GM21447 (cell line): ENCODE results near the gene DACT2.
"Not testable (repeated sequence)": the region's sequence is repeated elsewhere in the genome, so short reads cannot be mapped to it uniquely, and the experiment has no call there.

ENCODE experiments used
- ATAC-seq: cut with Tn5 transposase; IDR thresholded peaks from one replicate; pipeline ENCODE4 v1.9.1; 2021; ENCODE audit not compliant: unreplicated experiment

The DACT2 gene

GRCh38 chr6:168285456-168285855 lies 34.1 kb downstream of the DACT2 start:
- no peak for ATAC-seq

DNA sequence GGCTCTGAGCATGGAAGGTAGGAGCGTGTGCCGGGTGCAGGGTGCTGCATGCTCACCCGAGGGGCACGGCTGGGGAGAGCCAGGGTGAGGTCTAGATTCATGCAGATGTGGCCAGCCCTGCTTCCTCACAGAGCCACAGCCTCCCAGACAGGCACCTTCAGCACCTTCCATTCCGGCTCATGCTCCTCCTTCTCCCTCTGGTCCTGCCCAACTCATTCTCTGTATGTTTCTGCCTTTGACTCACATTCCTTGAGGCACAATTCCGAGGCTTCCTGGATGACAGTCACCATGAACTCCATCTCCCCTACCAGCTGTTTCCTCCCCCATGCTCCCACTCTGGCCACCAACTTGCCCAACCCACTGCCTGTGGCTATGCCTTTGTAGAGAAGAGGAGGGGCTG lies 35.4 kb downstream of the DACT2 start:
- no peak for ATAC-seq

DNA sequence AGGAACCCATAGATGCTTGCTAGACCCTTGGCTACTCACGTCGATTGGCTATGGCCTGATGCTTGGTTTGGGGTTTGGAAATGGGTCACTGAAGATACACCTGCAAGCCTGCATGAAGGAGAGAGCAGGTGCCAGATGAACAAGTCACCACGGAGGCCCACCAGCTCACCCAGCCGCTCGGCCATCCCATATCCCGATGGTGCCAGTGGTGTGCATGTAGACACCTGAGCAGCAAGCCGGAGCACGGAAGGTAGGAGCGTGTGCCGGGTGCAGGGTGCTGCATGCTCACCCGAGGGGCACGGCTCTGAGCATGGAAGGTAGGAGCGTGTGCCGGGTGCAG lies 35.9 kb downstream of the DACT2 start:
- ATAC-seq: no peak

GRCh38 chr6:168282985-168283685 lies 36.4 kb downstream of the DACT2 start:
- no peak for ATAC-seq

DNA sequence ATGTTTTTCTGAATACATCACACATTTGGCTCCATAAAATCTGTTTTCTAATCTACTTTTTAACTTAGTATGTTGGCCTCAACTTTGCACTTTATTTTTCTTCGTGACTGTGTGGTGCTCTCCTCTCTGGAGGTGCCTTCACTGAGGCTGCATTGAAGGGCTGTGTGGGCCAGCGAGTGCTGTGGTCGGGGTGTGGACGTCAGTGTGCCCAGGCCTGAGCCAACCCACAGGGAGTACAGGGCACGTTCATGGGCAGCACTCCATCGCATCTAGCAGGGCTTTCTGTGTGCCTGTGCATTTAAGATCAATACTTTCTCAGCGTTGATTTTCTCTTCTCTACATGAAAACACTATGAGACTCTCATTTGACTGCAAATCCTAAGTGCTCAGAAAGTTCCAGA lies 37.8 kb downstream of the DACT2 start:
- no peak for ATAC-seq

- ATAC-seq: not testable (repeated sequence)
Observed at GRCh38 chr6:168281314-168281713, 38.3 kb downstream of the DACT2 start.

- no peak for ATAC-seq
Observed at GRCh38 chr6:168280899-168281245, 38.7 kb downstream of the DACT2 start.

DNA sequence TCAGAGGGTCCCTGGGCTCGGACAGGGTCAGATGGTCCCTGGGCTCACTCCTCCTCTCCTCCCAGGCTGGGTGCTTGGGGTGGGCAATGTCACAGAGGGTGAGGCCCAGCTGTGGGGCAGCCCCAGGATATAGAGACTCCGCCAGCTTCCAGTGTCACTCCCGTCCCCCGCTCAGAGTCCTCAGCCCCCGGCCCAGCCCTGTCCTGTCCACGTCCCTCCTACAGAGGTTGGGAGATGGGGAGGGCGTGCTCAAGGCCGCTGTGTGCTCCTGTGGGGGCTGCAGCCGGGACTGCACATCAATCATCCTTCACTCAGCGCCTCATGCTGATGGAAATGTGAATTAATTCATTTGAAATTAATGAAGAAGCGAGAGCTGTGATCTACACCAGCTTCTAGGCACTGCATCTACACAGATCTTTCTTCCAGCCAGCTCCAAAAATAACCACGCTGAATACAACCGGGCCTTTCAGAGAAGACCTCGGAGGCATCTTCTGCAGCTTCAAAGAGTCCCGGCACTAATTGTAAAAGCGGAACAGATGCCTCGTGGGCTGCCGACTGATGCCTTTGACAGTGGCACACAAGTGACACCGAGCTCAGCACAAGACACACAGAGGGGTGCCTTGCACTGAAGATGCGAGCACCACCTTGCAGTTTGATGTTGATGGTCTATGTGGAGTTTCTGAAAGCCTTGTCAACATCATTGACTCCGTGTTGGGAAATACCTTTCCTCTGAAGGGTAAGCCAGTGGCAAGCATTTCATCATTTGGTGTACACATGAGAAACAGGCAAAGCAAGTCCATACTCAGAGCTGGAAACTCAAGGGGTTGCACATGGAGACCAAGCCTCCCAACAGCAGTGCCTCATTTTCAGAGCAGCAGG lies 39.3 kb downstream of the DACT2 start:
- ATAC-seq: no peak

DNA sequence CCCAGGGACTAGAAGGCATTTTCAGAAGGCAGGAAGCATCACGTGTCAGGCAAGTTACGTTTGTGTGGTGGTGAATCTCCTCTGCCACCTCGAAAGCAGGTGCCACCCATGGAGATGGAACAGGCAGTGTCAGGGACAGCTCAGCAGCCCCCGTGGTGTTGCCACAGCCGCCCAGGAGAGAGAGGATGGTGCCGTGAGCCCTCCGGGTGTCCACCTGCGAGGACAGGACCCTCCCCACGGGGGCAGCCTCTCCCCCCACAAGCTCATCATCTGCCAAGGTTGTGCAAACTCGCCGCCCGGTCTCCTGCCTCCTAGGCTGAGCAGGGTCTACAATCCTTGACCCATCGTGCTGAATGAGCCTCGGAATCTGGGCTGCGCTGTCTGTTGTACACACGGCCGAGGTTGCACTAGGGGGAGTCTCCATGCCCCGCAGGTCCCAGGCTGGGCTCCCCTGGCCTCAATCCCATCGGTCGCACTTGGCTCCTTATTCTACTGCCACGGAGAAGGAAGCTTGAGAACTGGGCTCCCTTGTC lies 40.1 kb downstream of the DACT2 start:
- no peak for ATAC-seq

- ATAC-seq: no peak
Observed at GRCh38 chr6:168278904-168279303, 40.7 kb downstream of the DACT2 start.

GRCh38 chr6:168277274-168277669 lies 42.3 kb downstream of the DACT2 start:
- ATAC-seq: no peak

DNA sequence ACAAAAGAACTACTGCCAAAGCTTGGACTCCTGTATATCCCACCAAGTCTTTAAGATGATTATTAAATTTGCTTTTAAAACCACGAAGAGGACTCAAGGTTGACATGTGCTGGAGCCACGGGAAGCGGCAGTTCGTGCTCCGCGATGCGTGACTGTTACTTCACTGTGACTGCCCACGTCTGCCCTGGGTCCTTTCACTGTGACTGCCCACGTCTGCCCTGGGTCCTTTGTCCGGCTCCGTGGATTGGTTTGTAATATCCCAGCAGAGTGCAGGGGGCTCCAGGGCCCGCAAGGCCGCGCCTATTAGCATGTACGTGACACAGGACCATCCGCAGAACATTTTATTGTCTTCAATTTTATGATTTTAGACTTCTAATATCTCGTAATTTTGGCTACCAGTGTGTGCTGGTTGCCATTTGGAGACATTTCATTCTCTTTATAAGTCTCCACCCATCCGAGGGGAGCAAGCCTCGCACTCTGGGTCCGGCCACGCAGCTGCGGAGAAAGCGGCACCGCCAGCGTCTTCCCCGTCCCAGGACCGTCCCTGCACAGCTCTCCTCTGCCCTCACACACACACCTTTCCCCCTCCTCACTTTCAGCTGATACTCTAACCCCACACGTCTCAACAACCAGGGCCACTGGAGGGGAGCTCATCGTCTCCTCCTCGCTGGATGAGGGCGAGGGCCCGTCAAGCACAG lies 42.9 kb downstream of the DACT2 start:
- ATAC-seq: no peak

DNA sequence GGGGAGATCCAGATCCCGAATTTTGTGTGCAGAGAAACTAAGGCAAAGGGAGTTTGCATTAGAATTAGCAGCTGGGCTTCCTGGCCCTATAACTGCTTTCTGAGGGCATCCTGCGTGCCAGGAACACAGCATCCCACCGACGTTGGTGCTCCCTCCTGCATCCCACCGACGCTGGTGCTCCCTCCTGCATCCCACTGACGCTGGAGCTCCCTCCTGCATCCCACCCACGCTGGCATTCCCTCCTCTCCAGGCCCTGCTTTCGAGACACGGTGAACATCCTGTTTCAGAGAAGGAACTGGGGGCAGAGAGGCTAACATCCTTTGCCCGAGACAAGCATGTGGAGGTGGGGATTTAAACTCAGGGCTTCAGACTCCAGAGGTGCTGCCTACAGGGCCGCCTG lies 44.4 kb downstream of the DACT2 start:
- ATAC-seq: no peak

- ATAC-seq: no peak
Observed at GRCh38 chr6:168274037-168274952, 45.3 kb downstream of the DACT2 start.

DNA sequence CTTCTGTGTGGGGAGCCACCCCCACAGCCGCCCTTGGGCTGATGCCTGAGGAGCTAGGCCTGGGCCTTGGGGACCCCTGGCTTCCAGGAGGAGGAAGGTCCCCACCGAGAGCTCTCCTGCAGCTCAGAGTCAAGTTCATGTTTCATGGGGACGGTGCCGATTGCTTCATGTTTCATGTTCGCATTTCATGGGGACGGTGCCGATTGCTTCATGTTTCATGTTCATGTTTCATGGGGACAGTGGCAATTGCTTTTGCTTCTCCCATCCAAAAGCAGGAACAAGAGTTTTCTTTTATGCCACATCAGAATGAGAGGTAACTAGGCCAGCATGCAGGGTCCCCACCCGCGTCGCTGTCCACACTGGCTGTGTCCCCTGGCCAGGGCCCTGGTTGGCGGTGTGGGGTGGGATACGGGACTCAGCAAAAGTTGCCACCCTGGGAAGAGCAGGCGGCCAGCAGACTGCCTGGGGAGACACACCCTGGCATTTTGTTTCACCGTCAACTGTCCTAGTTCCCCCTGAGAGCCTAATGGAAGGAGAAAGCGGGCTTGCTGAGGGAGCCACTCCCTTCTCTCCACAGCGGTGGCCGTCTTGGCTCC lies 46.0 kb downstream of the DACT2 start:
- ATAC-seq: no peak

DNA sequence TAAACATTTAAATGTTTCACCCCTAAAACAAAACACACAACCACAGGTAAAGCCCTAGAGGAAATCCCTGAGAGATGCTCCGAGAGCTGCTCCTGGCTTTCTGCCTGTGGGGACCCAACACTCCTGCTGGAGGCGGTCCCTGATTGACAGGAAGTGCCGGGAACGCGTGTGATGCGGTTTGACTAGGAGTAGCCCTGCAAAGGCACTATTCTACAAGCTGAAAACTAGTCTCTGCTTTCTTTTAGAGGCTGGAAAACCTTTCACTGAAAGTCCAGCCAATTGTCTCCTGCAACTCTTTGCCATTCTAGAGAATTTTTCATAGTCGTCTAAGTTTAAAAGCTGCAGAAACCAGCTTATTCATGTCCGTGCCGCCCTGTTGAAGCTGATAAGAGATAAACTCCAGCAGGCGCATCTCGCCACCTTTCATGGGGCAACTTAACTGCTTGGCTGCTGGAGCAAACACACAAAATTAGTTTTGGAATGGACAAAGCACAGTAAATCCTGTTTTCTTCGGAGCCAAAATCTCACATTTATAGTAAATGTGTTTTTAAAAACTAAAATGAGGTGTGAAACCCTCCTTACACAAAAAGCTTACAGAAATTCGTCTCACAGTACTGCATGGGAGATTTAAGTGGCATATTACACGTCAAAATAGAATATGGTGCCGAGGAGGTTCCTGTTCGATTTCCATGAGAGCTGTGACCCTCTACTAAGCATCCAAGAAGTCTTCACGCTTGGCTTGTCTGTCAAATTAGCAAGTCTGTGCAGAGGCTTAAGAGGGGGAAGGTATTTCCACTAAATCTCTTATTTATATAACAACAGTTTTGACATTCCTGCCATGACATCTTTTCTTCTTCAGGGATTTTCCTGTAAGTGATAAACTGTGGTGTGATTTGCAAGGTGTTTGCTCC lies 46.9 kb downstream of the DACT2 start:
- ATAC-seq: no peak

GRCh38 chr6:168270274-168271172 lies 49.1 kb downstream of the DACT2 start:
- ATAC-seq: no peak
